ENCODE measurements around the gene MYH10. TPM values are rescaled to one million over a fixed set of nuclear protein-coding genes. Genes with fewer than 3 reads are reported as not detected.

MYH10 gene
- total RNA-seq, 2 donors from 2014 or later, result 0.42 to 0.99 TPM

- H3K27me3 Mint-ChIP-seq, result peaks cover 12% of the 10 kb centered on the region
- no peaks in the 10 kb centered on the region for H3K4me1 Mint-ChIP-seq
- ATAC-seq, result no peak
- no peaks in the 10 kb centered on the region for H3K9me3 ChIP-seq (ENCODE audit: control insufficient read depth, low read length, poor library complexity, severe bottlenecking)
- H3K27ac Mint-ChIP-seq, result no peak overlapping the region
- no peak overlapping the region for H3K4me3 Mint-ChIP-seq
- no peak for DNase-seq
- H3K36me3 Mint-ChIP-seq (ENCODE audit: low read depth), result peaks cover 2% of the 10 kb centered on the region
Observed at GRCh38 chr17:8614988-8615387, 15.5 kb downstream of the MYH10 start.

DNA sequence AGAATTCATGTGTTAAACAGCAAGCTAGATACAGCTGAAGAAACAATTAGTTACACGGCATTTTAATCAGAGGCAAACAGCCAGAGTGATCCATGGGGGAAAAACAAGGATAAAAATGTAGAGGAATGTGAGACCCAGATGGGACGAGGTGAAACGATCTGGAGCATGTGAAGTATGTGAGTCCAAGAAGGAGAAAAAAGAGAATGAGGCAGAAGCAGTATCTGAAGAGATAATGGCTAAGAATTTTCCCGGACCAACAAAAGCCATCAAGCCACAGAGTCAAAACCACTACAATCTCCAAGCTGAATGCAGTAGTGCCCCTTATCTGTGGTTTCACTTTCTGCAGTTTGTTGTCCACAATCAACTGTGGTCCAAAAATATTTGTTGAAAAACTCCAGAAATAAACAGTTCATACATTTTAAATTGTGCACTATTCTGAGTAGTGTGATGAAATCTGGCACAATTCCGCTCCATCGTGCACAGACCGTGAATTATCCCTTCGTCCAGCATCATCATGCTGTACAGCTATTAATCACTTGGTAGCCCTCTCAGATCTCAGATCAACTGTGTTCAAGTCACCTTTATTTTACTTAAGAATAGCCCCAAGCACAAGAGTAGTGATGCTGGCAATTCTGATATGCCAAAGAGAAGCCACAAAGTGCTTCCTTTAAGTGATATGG is 18.8 kb downstream of the MYH10 start:
- H3K36me3 Mint-ChIP-seq (ENCODE audit: low read depth), result peaks cover 2% of the 10 kb centered on the region
- no peaks in the 10 kb centered on the region for H3K9me3 ChIP-seq (ENCODE audit: control insufficient read depth, low read length, poor library complexity, severe bottlenecking)
- DNase-seq (no peak), ATAC-seq (no peak)
- H3K4me3 Mint-ChIP-seq, result no peak overlapping the region
- H3K27me3 Mint-ChIP-seq, result peaks cover 32% of the 10 kb centered on the region
- H3K4me1 Mint-ChIP-seq, result no peaks in the 10 kb centered on the region
- H3K27ac Mint-ChIP-seq, result no peak overlapping the region

- H3K9me3 ChIP-seq (ENCODE audit: control insufficient read depth, low read length, poor library complexity, severe bottlenecking), result no peaks in the 10 kb centered on the region
- H3K27ac Mint-ChIP-seq, result no peak overlapping the region
- no peaks in the 10 kb centered on the region for H3K4me1 Mint-ChIP-seq
- H3K4me3 Mint-ChIP-seq, result no peak overlapping the region
- ATAC-seq (no peak), DNase-seq (no peak)
- H3K36me3 Mint-ChIP-seq (ENCODE audit: low read depth), result peaks cover 2% of the 10 kb centered on the region
- peaks cover 39% of the 10 kb centered on the region for H3K27me3 Mint-ChIP-seq
Observed at GRCh38 chr17:8611137-8611536, 19.4 kb downstream of the MYH10 start.

DNA sequence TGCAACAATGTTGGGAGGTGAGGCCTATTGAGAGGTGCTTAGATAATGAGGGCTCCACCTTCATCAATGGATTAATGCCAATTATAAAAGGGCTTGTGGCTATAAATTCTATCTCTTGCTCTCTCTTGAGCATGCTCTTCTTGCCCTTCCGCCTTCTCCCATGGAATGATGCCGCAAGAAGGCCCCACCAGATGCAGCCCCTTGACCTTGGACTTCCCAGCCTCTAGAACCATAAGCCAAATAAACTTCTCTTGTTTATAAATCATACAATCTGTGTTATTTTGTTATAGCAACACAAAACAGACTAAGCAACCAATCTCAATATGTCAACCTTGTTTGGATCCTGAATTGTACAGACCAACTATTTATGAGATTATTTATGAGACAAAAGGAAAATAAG is 20.0 kb downstream of the MYH10 start:
- DNase-seq (no peak), ATAC-seq (no peak)
- no peak overlapping the region for H3K27ac Mint-ChIP-seq
- H3K36me3 Mint-ChIP-seq (ENCODE audit: low read depth), result peaks cover 2% of the 10 kb centered on the region
- no peaks in the 10 kb centered on the region for H3K4me1 Mint-ChIP-seq
- no peaks in the 10 kb centered on the region for H3K9me3 ChIP-seq (ENCODE audit: control insufficient read depth, low read length, poor library complexity, severe bottlenecking)
- H3K4me3 Mint-ChIP-seq, result no peak overlapping the region
- peaks cover 41% of the 10 kb centered on the region for H3K27me3 Mint-ChIP-seq

GRCh38 chr17:8609910-8610309 is 20.6 kb downstream of the MYH10 start:
- no peaks in the 10 kb centered on the region for H3K4me1 Mint-ChIP-seq
- no peaks in the 10 kb centered on the region for H3K9me3 ChIP-seq (ENCODE audit: control insufficient read depth, low read length, poor library complexity, severe bottlenecking)
- ATAC-seq, result no peak

DNA sequence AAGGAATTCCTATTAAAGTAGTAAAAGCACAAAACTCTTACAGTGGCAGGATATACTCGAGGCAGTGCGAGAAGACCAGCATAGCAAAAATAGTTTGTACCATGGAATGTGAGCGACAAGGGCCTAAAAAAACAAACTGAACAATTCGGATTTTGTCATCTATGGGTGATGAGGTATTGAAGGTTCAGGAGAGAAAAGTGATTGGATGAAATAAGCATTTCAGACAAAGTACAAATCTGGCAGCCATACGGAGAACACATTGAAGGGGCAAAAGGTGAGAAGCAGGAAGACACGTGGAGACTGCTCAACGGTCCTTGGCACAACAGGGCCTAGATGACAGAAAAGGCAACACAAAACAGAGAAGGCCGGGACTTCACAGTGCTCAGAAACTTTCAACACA is 22.5 kb downstream of the MYH10 start:
- H3K9me3 ChIP-seq (ENCODE audit: control insufficient read depth, low read length, poor library complexity, severe bottlenecking), result no peaks in the 10 kb centered on the region
- H3K36me3 Mint-ChIP-seq (ENCODE audit: low read depth), result no peaks in the 10 kb centered on the region
- H3K4me1 Mint-ChIP-seq, result no peaks in the 10 kb centered on the region
- DNase-seq (no peak), ATAC-seq (no peak)
- H3K4me3 Mint-ChIP-seq, result no peak overlapping the region
- peaks cover 36% of the 10 kb centered on the region for H3K27me3 Mint-ChIP-seq
- no peak overlapping the region for H3K27ac Mint-ChIP-seq

More at GRCh38 chr17:8609910-8610309, 20.6 kb downstream of the MYH10 start:
- H3K36me3 Mint-ChIP-seq (ENCODE audit: low read depth), result peaks cover 2% of the 10 kb centered on the region
- H3K27ac Mint-ChIP-seq, result no peak overlapping the region
- H3K27me3 Mint-ChIP-seq, result peaks cover 41% of the 10 kb centered on the region
- H3K4me3 Mint-ChIP-seq, result no peak overlapping the region
- no peak for DNase-seq

GRCh38 chr17:8606401-8606800 is 24.1 kb downstream of the MYH10 start:
- Mint-ChIP-seq H3K36me3 (ENCODE audit: low read depth) (no peaks in the 10 kb centered on the region), H3K27ac (no peak overlapping the region), H3K27me3 (peaks cover 35% of the 10 kb centered on the region), H3K4me1 (no peaks in the 10 kb centered on the region), H3K4me3 (no peak overlapping the region)
- DNase-seq, result no peak
- H3K9me3 ChIP-seq (ENCODE audit: control insufficient read depth, low read length, poor library complexity, severe bottlenecking), result no peaks in the 10 kb centered on the region
- no peak for ATAC-seq

DNA sequence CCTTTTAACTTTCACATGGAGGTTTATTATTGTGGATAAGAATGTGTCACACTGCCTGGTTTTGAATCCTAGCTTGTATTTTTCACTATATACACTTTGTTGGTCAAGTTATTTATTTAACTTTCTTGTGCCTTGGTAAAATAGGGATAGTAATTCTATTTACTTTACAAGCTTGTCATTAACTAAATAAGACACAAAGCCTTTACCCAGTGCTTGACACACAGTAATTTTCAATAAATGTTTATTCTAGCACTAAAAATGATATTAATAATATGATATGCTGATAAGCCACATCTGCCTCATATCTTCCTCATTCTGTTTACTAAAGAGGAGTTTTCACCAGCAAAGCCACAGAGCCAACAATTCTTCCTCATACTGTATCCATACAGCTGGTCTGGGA is 27.8 kb downstream of the MYH10 start:
- Mint-ChIP-seq H3K27me3 (peaks cover 29% of the 10 kb centered on the region), H3K36me3 (ENCODE audit: low read depth) (no peaks in the 10 kb centered on the region), H3K4me1 (no peaks in the 10 kb centered on the region), H3K27ac (no peak overlapping the region), H3K4me3 (no peak overlapping the region)
- no peaks in the 10 kb centered on the region for H3K9me3 ChIP-seq (ENCODE audit: control insufficient read depth, low read length, poor library complexity, severe bottlenecking)
- DNase-seq (no peak), ATAC-seq (no peak)

DNA sequence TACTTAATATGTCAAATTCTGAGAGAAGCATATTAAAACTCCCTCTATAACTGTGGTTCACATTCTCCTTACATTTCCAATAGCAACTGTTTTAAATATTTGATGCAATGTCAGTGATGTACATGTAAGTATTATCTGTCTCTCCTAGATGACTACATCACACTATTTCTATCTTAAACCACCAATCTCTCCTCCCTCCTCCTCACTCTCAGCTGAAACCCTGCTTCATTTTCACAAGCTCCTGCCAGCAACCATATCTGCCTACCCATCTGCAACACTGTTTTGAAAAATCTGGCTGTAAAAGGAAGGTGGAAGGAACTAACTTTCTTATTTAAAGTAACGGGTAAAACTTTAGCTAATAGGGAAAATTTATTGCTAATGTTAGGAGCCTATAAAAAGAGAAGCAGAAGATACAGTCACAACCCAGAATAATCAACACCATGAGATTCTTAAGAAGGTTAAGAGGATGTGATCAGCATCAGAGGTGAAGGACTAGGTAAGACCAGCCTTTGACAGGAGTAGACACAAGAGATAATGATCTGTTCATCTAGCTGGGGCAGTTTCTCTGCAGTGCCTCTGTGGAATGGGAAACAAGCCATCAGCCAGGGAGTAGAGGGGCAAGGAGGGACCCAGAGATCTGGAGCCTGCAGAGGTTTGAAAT is 31.0 kb downstream of the MYH10 start:
- no peak overlapping the region for H3K4me3 Mint-ChIP-seq
- no peaks in the 10 kb centered on the region for H3K36me3 Mint-ChIP-seq (ENCODE audit: low read depth)
- H3K4me1 Mint-ChIP-seq, result no peaks in the 10 kb centered on the region
- DNase-seq (no peak), ATAC-seq (no peak)
- no peaks in the 10 kb centered on the region for H3K9me3 ChIP-seq (ENCODE audit: control insufficient read depth, low read length, poor library complexity, severe bottlenecking)
- H3K27ac Mint-ChIP-seq, result no peak overlapping the region
- H3K27me3 Mint-ChIP-seq, result peaks cover 12% of the 10 kb centered on the region

GRCh38 chr17:8598913-8599312 is 31.6 kb downstream of the MYH10 start:
- no peak for ATAC-seq

GRCh38 chr17:8593830-8594229 is 36.7 kb downstream of the MYH10 start:
- DNase-seq, result no peak
- Mint-ChIP-seq H3K27ac (no peak overlapping the region), H3K4me3 (no peak overlapping the region), H3K27me3 (peaks cover 27% of the 10 kb centered on the region), H3K4me1 (no peaks in the 10 kb centered on the region), H3K36me3 (ENCODE audit: low read depth) (no peaks in the 10 kb centered on the region)
- no peak for ATAC-seq
- H3K9me3 ChIP-seq (ENCODE audit: control insufficient read depth, low read length, poor library complexity, severe bottlenecking), result no peaks in the 10 kb centered on the region

More at GRCh38 chr17:8598913-8599312, 31.6 kb downstream of the MYH10 start:
- DNase-seq, result no peak
- Mint-ChIP-seq H3K27me3 (peaks cover 12% of the 10 kb centered on the region), H3K4me1 (no peaks in the 10 kb centered on the region), H3K4me3 (no peak overlapping the region), H3K36me3 (ENCODE audit: low read depth) (no peaks in the 10 kb centered on the region), H3K27ac (no peak overlapping the region)
- no peaks in the 10 kb centered on the region for H3K9me3 ChIP-seq (ENCODE audit: control insufficient read depth, low read length, poor library complexity, severe bottlenecking)

- Mint-ChIP-seq H3K36me3 (ENCODE audit: low read depth) (peaks cover 2% of the 10 kb centered on the region), H3K4me1 (no peaks in the 10 kb centered on the region), H3K4me3 (no peak overlapping the region), H3K27ac (no peak overlapping the region), H3K27me3 (peaks cover 29% of the 10 kb centered on the region)
- DNase-seq (no peak), ATAC-seq (no peak)
- H3K9me3 ChIP-seq (ENCODE audit: control insufficient read depth, low read length, poor library complexity, severe bottlenecking), result no peaks in the 10 kb centered on the region
Observed at GRCh38 chr17:8593276-8593675, 37.2 kb downstream of the MYH10 start.

DNA sequence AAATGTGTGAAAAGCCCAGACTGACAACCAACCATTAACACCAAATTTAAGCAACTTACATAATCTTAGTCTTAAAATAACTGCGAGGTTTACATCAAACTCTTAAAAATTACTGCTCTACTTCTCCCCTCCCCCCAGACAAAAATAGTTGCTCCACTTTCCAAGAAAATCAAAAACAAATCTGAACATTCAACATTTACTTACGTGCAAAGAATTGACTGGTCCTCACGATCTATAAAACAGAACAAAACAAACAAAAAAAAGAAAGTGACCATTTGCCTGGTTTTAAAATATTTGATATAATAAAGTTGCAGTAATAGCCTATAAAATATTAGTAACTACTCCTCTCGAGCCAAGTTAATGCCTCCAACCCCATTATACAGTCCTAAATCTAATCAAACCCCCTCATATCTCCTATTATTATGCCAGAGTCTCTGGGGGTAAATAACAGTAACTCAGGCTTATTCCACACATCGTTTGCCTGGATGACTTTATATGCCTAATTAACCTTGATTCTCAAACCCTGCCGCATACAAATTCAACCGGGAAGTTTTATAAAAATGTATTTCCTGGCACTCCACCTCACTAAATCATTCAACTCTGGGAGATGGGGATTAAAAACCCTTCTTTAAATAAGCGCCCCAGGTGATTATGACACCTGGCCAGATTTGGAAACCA is 41.5 kb downstream of the MYH10 start:
- DNase-seq (no peak), ATAC-seq (no peak)
- Mint-ChIP-seq H3K4me3 (no peak overlapping the region), H3K4me1 (no peaks in the 10 kb centered on the region), H3K36me3 (ENCODE audit: low read depth) (peaks cover 9% of the 10 kb centered on the region), H3K27me3 (peaks cover 52% of the 10 kb centered on the region), H3K27ac (no peak overlapping the region)
- H3K9me3 ChIP-seq (ENCODE audit: control insufficient read depth, low read length, poor library complexity, severe bottlenecking), result no peaks in the 10 kb centered on the region

All from T-helper 17 cell (primary cell).